Trophoblast cell (in vitro differentiated cells and primary cell): ENCODE measurements around the gene TSN.

Experiments used
- DNase-seq, 2 donors: peaks; one replicate each; pipeline ENCODE4 v3.0.0-alpha.2; 2016
- H2AFZ ChIP-seq: 2 replicates; pipeline ENCODE4 v1.6.1; 2013; ENCODE audit warnings: low read length, moderate library complexity, mild to moderate bottlenecking; ENCODE audit not compliant: insufficient read depth, poor library complexity
- H2AK5ac ChIP-seq: 2 replicates; pipeline ENCODE4 v1.6.1; 2013; ENCODE audit warnings: mild to moderate bottlenecking, low read length
- H2BK120ac ChIP-seq: 2 replicates; pipeline ENCODE4 v1.6.1; 2013; ENCODE audit warnings: low read length, mild to moderate bottlenecking, moderate library complexity; ENCODE audit not compliant: insufficient read depth, poor library complexity
- H2BK12ac ChIP-seq: 2 replicates; pipeline ENCODE4 v1.6.1; 2013; ENCODE audit warnings: mild to moderate bottlenecking, low read length, moderate library complexity
- H2BK5ac ChIP-seq: 2 replicates; pipeline ENCODE4 v1.6.1; 2013; ENCODE audit warnings: low read length, low read depth, moderate library complexity, mild to moderate bottlenecking; ENCODE audit not compliant: poor library complexity
- H3K14ac ChIP-seq: 2 replicates; pipeline ENCODE4 v1.6.1; 2013; ENCODE audit warnings: mild to moderate bottlenecking, low read length
- H3K18ac ChIP-seq: 2 replicates; pipeline ENCODE4 v1.6.1; 2013; ENCODE audit warnings: mild to moderate bottlenecking, low read length
- H3K23ac ChIP-seq: 2 replicates; pipeline ENCODE4 v1.6.1; 2013; ENCODE audit warnings: low read length
- H3K27ac ChIP-seq: 2 replicates; pipeline ENCODE4 v1.5.1; 2013; ENCODE audit warnings: low read depth, mild to moderate bottlenecking, inconsistent platforms, low read length, moderate library complexity
- H3K27me3 ChIP-seq: 2 replicates; pipeline ENCODE4 v1.6.1; 2013; ENCODE audit warnings: inconsistent platforms, mild to moderate bottlenecking, low read length, moderate library complexity; ENCODE audit not compliant: insufficient read depth
- H3K36me3 ChIP-seq, 2 experiments: 1 replicate in 1 of 2; 2 replicates in 1 of 2; pipeline ENCODE4 v1.6.1; 2013; ENCODE audit warnings: low read length in 2 of 2, mild to moderate bottlenecking in 2 of 2, moderate library complexity in 1 of 2; ENCODE audit not compliant: insufficient read depth in 2 of 2, control insufficient read depth in 1 of 2
- H3K4ac ChIP-seq: 2 replicates; pipeline ENCODE4 v1.6.1; 2013; ENCODE audit warnings: low read depth, mild to moderate bottlenecking, low read length, moderate library complexity
- H3K4me1 ChIP-seq, 2 experiments: 1 replicate in 1 of 2; 2 replicates in 1 of 2; pipeline ENCODE4 v1.6.1; 2013; ENCODE audit warnings: low read length in 2 of 2, mild to moderate bottlenecking in 2 of 2, moderate library complexity in 1 of 2; ENCODE audit not compliant: insufficient read depth in 2 of 2, control insufficient read depth in 1 of 2
- H3K4me2 ChIP-seq: 2 replicates; pipeline ENCODE4 v1.6.1; 2013; ENCODE audit warnings: inconsistent platforms, mild to moderate bottlenecking, low read length, moderate library complexity
- H3K4me3 ChIP-seq: 2 replicates; pipeline ENCODE4 v1.5.1; 2013; ENCODE audit warnings: mild to moderate bottlenecking, low read depth, low read length, inconsistent platforms
- H3K79me1 ChIP-seq: one replicate; pipeline ENCODE4 v1.6.1; 2013; ENCODE audit warnings: low read length
- H3K79me2 ChIP-seq: 2 replicates; pipeline ENCODE4 v1.6.1; 2013; ENCODE audit warnings: low read length, mild to moderate bottlenecking; ENCODE audit not compliant: control insufficient read depth, insufficient read depth, poor library complexity
- H3K9ac ChIP-seq: 2 replicates; pipeline ENCODE4 v1.6.1; 2013; ENCODE audit warnings: mild to moderate bottlenecking, low read length
- H3K9me3 ChIP-seq: 2 replicates; pipeline ENCODE4 v1.6.1; 2013; ENCODE audit warnings: low read depth, mild to moderate bottlenecking, control low read depth, inconsistent platforms, low read length; ENCODE audit not compliant: insufficient read depth
- H4K12ac ChIP-seq: 2 replicates; pipeline ENCODE4 v1.6.1; 2013; ENCODE audit warnings: low read depth, mild to moderate bottlenecking, low read length, moderate library complexity
- H4K8ac ChIP-seq: 2 replicates; pipeline ENCODE4 v1.6.1; 2013; ENCODE audit warnings: low read depth, mild to moderate bottlenecking, low read length, moderate library complexity
- H4K91ac ChIP-seq: one replicate; pipeline ENCODE4 v1.6.1; 2013; ENCODE audit warnings: low read depth, mild to moderate bottlenecking, low read length, moderate library complexity
- WGBS: extraction: QIAGEN DNeasy Blood & Tissue Kit; methylation state at CpG from one replicate; pipeline ENCODE4 v1.1.7; 2013; ENCODE audit warnings: missing lambda C conversion rate; ENCODE audit not compliant: insufficient read length, insufficient coverage; ENCODE audit errors: extremely low coverage; 5-methylcytosine and 5-hydroxymethylcytosine counted together

The TSN gene

DNA sequence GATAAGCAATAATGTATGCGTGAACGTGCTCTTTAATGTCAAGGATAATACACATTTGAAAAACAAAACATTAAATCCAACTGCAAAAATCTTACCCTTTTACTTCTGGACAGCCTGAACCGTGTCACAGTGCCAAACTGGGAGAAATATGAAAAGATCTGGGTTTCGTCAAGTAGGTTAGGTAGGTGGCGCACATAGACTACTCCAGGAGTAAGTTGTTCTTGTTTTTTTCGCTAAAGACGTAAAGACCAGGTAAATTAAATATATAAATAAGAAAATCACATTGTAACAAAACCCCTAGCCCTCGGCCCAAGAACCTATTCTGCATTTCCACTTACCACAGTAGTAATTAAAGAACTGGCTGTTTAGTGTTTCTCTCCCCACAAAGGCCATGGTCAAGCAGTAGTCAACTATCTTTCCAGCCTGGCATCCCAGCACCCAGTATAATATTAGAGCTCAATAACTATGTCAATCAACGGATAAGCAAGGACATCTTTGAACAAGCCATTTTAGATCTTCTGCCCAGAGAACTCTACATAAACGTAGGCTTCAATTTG, 19.9 kb upstream of the TSN start:
- Histone ChIP-seq H3K79me1 (peaks cover 4% of the 10 kb centered on the region), H4K8ac (no peak overlapping the region), H3K4ac (peak overlapping the region; percentile 66), H2AFZ (no peak overlapping the region), H3K4me2 (peak overlapping the region; percentile 90), H3K27me3 (no peaks in the 10 kb centered on the region), H2AK5ac (no peak overlapping the region), H3K23ac (no peak overlapping the region), H2BK120ac (no peak overlapping the region), H4K12ac (no peak overlapping the region), H2BK5ac (no peak overlapping the region), H3K4me3 (no peak overlapping the region), H3K79me2 (peaks cover 6% of the 10 kb centered on the region), H3K18ac (no peak overlapping the region), H3K27ac (no peak overlapping the region), H3K36me3 (peaks cover 4 to 14% of the 10 kb centered on the region in 2 experiments), H2BK12ac (no peak overlapping the region), H4K91ac (no peak overlapping the region), H3K9me3 (no peaks in the 10 kb centered on the region), H3K4me1 (no peaks in the 10 kb centered on the region), H3K14ac (no peak overlapping the region), H3K9ac (no peak overlapping the region)
- no CpG with 5 or more reads among the region's 10 CpGs for WGBS
- peak in 1 of 2 donors; percentile 9 for DNase-seq

GRCh38 chr2:121736140-121736461, 19.4 kb upstream of the TSN start:
- Histone ChIP-seq H2BK12ac (no peak overlapping the region), H3K27ac (no peak overlapping the region), H4K12ac (no peak overlapping the region), H3K14ac (peak overlapping the region; percentile 69), H3K4ac (peak overlapping the region; percentile 66), H2BK120ac (peak overlapping the region; percentile 70), H3K23ac (no peak overlapping the region), H3K4me1 (no peaks in the 10 kb centered on the region), H3K79me1 (peaks cover 4% of the 10 kb centered on the region), H3K4me3 (peak overlapping the region; percentile 88), H4K8ac (peak overlapping the region; percentile 82), H3K18ac (peak overlapping the region; percentile 91), H3K79me2 (peaks cover 6% of the 10 kb centered on the region), H2AFZ (peak overlapping the region; percentile 68), H3K36me3 (peaks cover 3 to 11% of the 10 kb centered on the region in 2 experiments), H4K91ac (peak overlapping the region; percentile 89), H3K9me3 (no peaks in the 10 kb centered on the region), H3K9ac (peak overlapping the region; percentile 80), H3K4me2 (peak overlapping the region; percentile 90), H2AK5ac (no peak overlapping the region), H3K27me3 (no peaks in the 10 kb centered on the region), H2BK5ac (no peak overlapping the region)
- WGBS = no CpG with 5 or more reads among the region's 8 CpGs
- DNase-seq = no peak

DNA sequence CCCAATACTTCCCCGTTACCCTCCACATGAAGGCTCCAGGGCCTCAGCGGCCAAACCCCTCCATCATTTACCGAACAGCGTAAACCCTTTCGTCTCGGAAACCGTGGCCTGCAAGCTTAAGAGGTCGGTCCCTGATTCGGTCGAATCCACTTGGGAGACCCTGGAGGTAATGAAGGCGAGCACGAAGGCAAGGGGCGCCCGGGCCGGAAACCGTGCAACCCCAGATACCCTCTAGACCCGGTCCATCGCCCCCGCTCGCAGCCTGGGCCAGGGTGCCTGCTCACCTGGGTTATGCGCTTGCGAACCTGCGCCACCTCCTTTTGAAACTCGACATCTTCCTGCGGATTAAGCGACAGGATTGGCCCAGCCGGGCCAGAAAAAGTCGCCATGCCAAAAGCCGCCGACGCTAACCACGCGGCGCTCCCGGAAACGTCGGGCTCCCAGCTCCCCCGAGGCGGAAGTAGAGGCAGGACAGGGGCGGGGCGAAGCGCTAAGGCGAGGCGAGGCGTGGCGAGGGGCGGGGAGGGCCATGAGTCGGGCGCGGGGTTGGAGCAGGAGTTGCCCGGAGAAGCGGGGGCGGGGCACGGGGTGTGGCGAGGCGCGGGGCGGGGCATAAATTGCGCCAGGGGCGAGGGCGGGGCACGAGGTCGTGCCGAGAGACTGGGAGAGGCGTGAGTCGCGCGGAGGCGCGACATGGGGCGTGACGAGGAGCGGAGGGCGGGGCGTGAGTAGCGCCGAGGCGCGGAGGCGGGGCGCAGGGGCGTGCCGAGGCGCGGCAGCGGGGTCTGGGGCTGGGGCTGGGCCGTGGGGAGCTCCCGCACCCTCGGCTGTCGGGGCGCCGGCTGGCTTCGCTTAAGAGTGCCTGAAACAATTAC, 18.8 kb upstream of the TSN start, which contains the start of gene NIFK:
Gene NIFK (minus strand): TSS at position 414 of the 875 bp plus-strand sequence. CDS start 25 bp downstream, at position 389.
- H2BK12ac ChIP-seq = no peak within 1 kb of the TSS
- H3K4me2 ChIP-seq = peak within 1 kb of the TSS; percentile 90
- peaks cover 6% of the 10 kb centered on the region for H3K79me2 ChIP-seq
- H2BK5ac ChIP-seq = peak within 1 kb of the TSS; percentile 67
- H4K8ac ChIP-seq = peak within 1 kb of the TSS; percentile 82
- WGBS = no CpG with 5 or more reads among the region's 93 CpGs
- H3K4ac ChIP-seq = peak within 1 kb of the TSS; percentile 66
- H2AFZ ChIP-seq = peak within 1 kb of the TSS; percentile 68
- peak within 1 kb of the TSS; percentile 69 for H3K14ac ChIP-seq
- peak within 1 kb of the TSS; percentile 73 for H4K12ac ChIP-seq
- peaks cover 4% of the 10 kb centered on the region for H3K79me1 ChIP-seq
- H4K91ac ChIP-seq = peak within 1 kb of the TSS; percentile 89
- H2AK5ac ChIP-seq = peak within 1 kb of the TSS; percentile 69
- H3K27me3 ChIP-seq = no peaks in the 10 kb centered on the region
- DNase-seq = peak; percentile 99
- no peaks in the 10 kb centered on the region for H3K9me3 ChIP-seq
- H3K4me3 ChIP-seq = peak within 1 kb of the TSS; percentile 88
- H3K4me1 ChIP-seq = no peaks in the 10 kb centered on the region
- H3K9ac ChIP-seq = peak within 1 kb of the TSS; percentile 80
- H3K27ac ChIP-seq = no peak within 1 kb of the TSS
- peaks cover 0 to 6% of the 10 kb centered on the region in 2 experiments for H3K36me3 ChIP-seq
- H3K18ac ChIP-seq = peak within 1 kb of the TSS; percentile 91
- H3K23ac ChIP-seq = no peak within 1 kb of the TSS
- H2BK120ac ChIP-seq = peak within 1 kb of the TSS; percentile 70

GRCh38 chr2:121740973-121741372, 14.5 kb upstream of the TSN start:
- H2BK12ac ChIP-seq = no peak overlapping the region
- no peaks in the 10 kb centered on the region for H3K27me3 ChIP-seq
- no peaks in the 10 kb centered on the region for H3K36me3 ChIP-seq
- H3K79me2 ChIP-seq = peaks cover 6% of the 10 kb centered on the region
- no peak overlapping the region for H4K91ac ChIP-seq
- no peak for DNase-seq
- no peak overlapping the region for H2BK120ac ChIP-seq
- no peak overlapping the region for H3K4me3 ChIP-seq
- H3K4ac ChIP-seq = no peak overlapping the region
- no peak overlapping the region for H2BK5ac ChIP-seq
- WGBS = no CpG with 5 or more reads among the region's 6 CpGs
- H3K4me2 ChIP-seq = no peak overlapping the region
- H3K14ac ChIP-seq = no peak overlapping the region
- H2AFZ ChIP-seq = no peak overlapping the region
- H2AK5ac ChIP-seq = no peak overlapping the region
- H3K4me1 ChIP-seq = no peaks in the 10 kb centered on the region
- no peak overlapping the region for H3K9ac ChIP-seq
- H3K23ac ChIP-seq = no peak overlapping the region
- no peak overlapping the region for H4K12ac ChIP-seq
- H3K9me3 ChIP-seq = no peaks in the 10 kb centered on the region
- H3K18ac ChIP-seq = no peak overlapping the region
- no peak overlapping the region for H3K27ac ChIP-seq
- H3K79me1 ChIP-seq = peaks cover 4% of the 10 kb centered on the region
- H4K8ac ChIP-seq = no peak overlapping the region
